Activated CD4-positive, alpha-beta T cell treated with anti-CD3 and anti-CD28 coated beads, Interleukin-2, amount 50 U/mL, for 1 hour (primary cell): ENCODE data around the gene RAB26.
"Not testable (repeated sequence)": the region's sequence is repeated elsewhere in the genome, so short reads cannot be mapped to it uniquely, and the experiment has no call there.

ENCODE experiments used
- DNase-seq: peaks from one replicate; pipeline ENCODE4 v3.0.0-alpha.2; 2020

Gene RAB26

DNA sequence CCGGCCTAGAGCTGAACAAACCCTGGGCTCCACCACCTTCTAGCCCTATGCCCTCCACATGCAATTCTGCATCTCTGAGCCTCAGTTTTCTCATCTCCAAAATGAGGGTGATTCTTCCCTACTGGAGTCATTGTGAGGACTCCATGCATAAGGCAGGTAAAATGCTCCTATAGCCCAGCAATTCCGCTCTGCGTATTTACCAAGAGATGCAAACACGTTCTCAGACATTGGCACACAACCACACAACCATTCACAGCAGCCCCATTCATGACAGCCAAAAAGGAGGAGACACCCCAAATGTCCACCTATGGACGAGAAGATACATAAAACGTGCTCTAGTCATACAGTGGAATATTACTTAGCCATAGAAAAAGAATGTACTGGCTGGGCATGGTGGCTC is 51.9 kb downstream of the RAB26 start:
- no peak for DNase-seq

DNA sequence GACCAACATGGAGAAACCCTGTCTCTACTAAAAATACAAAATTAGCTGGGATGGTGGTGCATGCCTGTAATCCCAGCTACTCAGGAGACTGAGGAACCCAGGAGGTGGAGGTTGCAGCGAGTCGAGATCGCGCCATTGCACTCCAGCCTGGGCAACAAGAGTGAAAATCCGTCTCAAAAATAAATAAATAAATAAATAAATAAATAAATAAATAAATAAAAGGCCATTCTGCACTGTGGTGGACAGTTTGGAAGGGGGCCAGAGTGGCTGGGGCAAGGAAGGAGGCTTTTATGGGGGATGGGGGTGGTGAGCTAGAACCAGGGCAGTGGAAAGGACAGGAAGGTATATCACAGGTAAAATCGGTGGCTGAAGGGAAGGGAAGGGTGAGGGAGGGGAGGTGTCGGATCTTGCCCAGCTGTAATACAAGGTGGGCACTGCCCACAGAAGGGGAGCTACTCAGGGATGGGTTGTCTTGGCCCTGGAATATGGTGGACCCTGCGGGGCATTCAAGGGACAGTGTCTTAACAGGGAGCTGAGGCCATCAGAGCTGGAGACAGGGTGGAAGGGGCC is 54.8 kb downstream of the RAB26 start:
- DNase-seq = not testable (repeated sequence)
